OCI-LY3 (cell line): ENCODE results near the gene SUPT3H.

Experiments
- H2AFZ ChIP-seq: fragments of 200-600, 300-600 bp; shearing (Covaris generic); 2 replicates; pipeline ENCODE4 v1.6.0; 2014; ENCODE audit warnings: antibody characterized with exemption, low read depth, low read length
- H3K27ac ChIP-seq: fragments of 200-600, 300-600 bp; sonication (generic); 2 replicates; pipeline ENCODE4 v1.5.1; 2014; ENCODE audit warnings: mild to moderate bottlenecking, low read length, moderate library complexity, mixed read lengths
- H3K27me3 ChIP-seq: fragments of 200-600, 300-600 bp; sonication (generic); 2 replicates; pipeline ENCODE4 v1.6.1; 2014; ENCODE audit warnings: low read depth, low read length, mixed read lengths
- H3K36me3 ChIP-seq: fragments of 200-600, 300-600 bp; sonication (generic); replicated peaks from 2 replicates; pipeline ENCODE3; 2014; ENCODE audit warnings: low read depth, low read length, mixed read lengths
- H3K4me1 ChIP-seq: fragments of 300-600, 200-600 bp; sonication (generic); 2 replicates; pipeline ENCODE4 v1.6.1; 2014; ENCODE audit warnings: low read length, mixed read lengths
- H3K4me2 ChIP-seq: fragments of 200-600, 300-600 bp; sonication (generic); 2 replicates; pipeline ENCODE4 v1.6.1; 2014; ENCODE audit warnings: low read length, mixed read lengths
- H3K4me3 ChIP-seq: fragments of 300-600, 200-600 bp; sonication (generic); 2 replicates; pipeline ENCODE4 v1.5.1; 2014; ENCODE audit warnings: antibody characterized with exemption, mild to moderate bottlenecking, low read length, moderate library complexity
- H3K79me2 ChIP-seq: fragments of 300-600, 200-600 bp; shearing (Covaris generic); 2 replicates; pipeline ENCODE4 v1.6.1; 2014; ENCODE audit warnings: mild to moderate bottlenecking, low read length, mixed read lengths
- H3K9ac ChIP-seq: fragments of 300-600, 200-600 bp; shearing (Covaris generic); 2 replicates; pipeline ENCODE4 v1.6.0; 2014; ENCODE audit warnings: mild to moderate bottlenecking, low read length, moderate library complexity
- H3K9me3 ChIP-seq: fragments of 200-600, 300-600 bp; shearing (Covaris generic); 2 replicates; pipeline ENCODE4 v1.6.1; 2014; ENCODE audit warnings: low read length, mixed read lengths; ENCODE audit not compliant: insufficient read depth
- H4K20me1 ChIP-seq: fragments of 200-600, 300-600 bp; sonication (generic); 2 replicates; pipeline ENCODE4 v1.6.1; 2016; ENCODE audit warnings: low read length, mixed read lengths; ENCODE audit not compliant: insufficient read depth
- EZH2phosphoT487 ChIP-seq: fragments of 200-600 bp; shearing (Covaris generic); IDR thresholded peaks from 2 replicates; pipeline ENCODE4 v1.6.1; 2018; ENCODE audit warnings: antibody characterized with exemption, mixed run types, low read depth
- TF ChIP-seq, protein P1 (sequence below): fragments of 200-600, 300-600 bp; sonication (generic); IDR thresholded peaks from 2 replicates; pipeline ENCODE4 v1.5.1; 2014; ENCODE audit warnings: antibody characterized with exemption, low read length, low read depth

The SUPT3H gene

DNA sequence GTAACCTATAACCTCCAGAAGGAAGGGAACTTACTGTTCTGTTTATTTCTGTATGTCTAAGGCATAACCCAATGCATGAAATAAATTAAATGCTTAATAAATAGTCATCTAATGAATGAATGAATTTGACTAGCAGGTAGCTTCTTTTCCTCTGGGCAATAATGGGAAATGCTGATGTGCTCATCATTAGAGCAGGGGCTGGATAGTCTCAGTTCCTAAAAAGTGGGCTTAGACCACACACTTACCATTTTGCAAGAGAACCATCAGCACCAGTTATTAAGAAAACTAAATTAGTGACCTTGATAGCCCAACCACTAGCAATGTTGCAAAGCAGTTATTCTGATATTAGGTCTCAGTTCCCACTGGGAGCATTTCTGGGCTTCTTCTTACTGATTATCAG lies 540.5 kb downstream of the SUPT3H start:
- H3K4me2 ChIP-seq: no peak overlapping the region
- H3K4me1 ChIP-seq: peaks cover 9% of the 10 kb centered on the region; the same call in 1 of the 2 replicates
- no peaks in the 10 kb centered on the region for H4K20me1 ChIP-seq
- no peak overlapping the region for H3K9ac ChIP-seq
- H3K27ac ChIP-seq: no peak overlapping the region
- no peak overlapping the region for H2AFZ ChIP-seq
- TF ChIP-seq EZH2phosphoT487: no peak
- TF ChIP-seq, protein P1, sequence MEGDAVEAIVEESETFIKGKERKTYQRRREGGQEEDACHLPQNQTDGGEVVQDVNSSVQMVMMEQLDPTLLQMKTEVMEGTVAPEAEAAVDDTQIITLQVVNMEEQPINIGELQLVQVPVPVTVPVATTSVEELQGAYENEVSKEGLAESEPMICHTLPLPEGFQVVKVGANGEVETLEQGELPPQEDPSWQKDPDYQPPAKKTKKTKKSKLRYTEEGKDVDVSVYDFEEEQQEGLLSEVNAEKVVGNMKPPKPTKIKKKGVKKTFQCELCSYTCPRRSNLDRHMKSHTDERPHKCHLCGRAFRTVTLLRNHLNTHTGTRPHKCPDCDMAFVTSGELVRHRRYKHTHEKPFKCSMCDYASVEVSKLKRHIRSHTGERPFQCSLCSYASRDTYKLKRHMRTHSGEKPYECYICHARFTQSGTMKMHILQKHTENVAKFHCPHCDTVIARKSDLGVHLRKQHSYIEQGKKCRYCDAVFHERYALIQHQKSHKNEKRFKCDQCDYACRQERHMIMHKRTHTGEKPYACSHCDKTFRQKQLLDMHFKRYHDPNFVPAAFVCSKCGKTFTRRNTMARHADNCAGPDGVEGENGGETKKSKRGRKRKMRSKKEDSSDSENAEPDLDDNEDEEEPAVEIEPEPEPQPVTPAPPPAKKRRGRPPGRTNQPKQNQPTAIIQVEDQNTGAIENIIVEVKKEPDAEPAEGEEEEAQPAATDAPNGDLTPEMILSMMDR: no peak
- H3K27me3 ChIP-seq: no peaks in the 10 kb centered on the region
- H3K36me3 ChIP-seq: no peaks in the 10 kb centered on the region
- H3K9me3 ChIP-seq: no peaks in the 10 kb centered on the region
- no peaks in the 10 kb centered on the region for H3K79me2 ChIP-seq
- H3K4me3 ChIP-seq: no peak overlapping the region

DNA sequence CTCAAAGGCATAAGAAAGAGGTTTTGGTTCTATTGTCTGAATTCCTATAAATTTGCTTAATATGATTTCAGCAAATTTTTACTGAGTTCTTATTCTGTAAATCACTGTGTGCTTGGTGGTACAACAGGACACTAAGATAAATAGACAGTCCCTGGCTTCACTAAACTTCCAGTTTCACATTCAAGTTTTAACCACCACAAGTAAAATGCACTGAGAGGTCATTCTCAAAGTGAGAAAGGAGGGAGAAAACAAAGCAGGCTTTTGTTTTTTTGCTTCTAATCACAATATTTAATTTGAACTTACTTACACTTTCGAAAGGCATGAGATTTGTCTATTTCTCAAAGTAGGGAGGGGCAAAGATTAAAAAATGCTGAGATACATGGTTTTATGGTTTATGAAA lies 544.5 kb downstream of the SUPT3H start:
- H3K79me2 ChIP-seq: no peaks in the 10 kb centered on the region
- H3K9me3 ChIP-seq: no peaks in the 10 kb centered on the region
- TF ChIP-seq, protein P1: no peak
- TF ChIP-seq EZH2phosphoT487: no peak
- H3K36me3 ChIP-seq: no peaks in the 10 kb centered on the region
- H3K27me3 ChIP-seq: no peaks in the 10 kb centered on the region
- H3K9ac ChIP-seq: no peak overlapping the region
- no peak overlapping the region for H3K27ac ChIP-seq
- peaks cover 18% of the 10 kb centered on the region for H3K4me1 ChIP-seq
- H3K4me2 ChIP-seq: no peak overlapping the region
- no peak overlapping the region for H2AFZ ChIP-seq
- no peaks in the 10 kb centered on the region for H4K20me1 ChIP-seq
- no peak overlapping the region for H3K4me3 ChIP-seq

DNA sequence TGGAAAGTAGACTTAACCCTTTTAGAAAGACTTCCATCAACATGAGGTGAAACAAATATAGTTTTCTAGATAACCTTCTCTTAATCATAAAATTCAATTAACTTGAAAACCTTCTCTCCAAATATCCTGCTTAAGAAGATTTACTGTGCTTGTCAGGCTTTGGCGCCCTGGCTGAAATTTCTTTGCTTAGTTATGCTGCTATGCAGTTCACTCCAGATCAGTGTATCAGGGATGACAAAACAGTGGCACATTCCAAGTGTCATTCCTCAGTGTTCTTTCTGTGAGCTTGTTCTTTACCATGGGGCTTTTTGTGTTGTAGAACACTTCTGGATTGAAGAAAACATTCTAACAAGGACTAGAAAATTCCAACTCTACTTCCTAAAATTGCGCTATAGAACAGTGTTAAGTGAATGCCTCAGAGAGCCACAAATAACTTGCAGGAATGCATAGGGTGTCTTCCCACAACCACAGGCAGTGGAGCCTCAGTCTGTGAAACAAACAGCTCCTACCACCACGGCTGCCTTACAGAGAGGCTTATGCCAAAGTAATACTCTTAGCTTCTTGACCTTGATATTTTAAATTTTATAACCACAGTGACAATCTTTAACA lies 546.6 kb downstream of the SUPT3H start:
- H3K27ac ChIP-seq: no peak overlapping the region
- H3K4me1 ChIP-seq: peaks cover 15% of the 10 kb centered on the region
- H2AFZ ChIP-seq: no peak overlapping the region
- H3K36me3 ChIP-seq: no peaks in the 10 kb centered on the region
- TF ChIP-seq, protein P1: no peak
- H3K27me3 ChIP-seq: no peaks in the 10 kb centered on the region
- no peaks in the 10 kb centered on the region for H3K9me3 ChIP-seq
- no peak overlapping the region for H3K4me2 ChIP-seq
- no peak overlapping the region for H3K4me3 ChIP-seq
- H3K79me2 ChIP-seq: no peaks in the 10 kb centered on the region
- H3K9ac ChIP-seq: no peak overlapping the region
- no peaks in the 10 kb centered on the region for H4K20me1 ChIP-seq

DNA sequence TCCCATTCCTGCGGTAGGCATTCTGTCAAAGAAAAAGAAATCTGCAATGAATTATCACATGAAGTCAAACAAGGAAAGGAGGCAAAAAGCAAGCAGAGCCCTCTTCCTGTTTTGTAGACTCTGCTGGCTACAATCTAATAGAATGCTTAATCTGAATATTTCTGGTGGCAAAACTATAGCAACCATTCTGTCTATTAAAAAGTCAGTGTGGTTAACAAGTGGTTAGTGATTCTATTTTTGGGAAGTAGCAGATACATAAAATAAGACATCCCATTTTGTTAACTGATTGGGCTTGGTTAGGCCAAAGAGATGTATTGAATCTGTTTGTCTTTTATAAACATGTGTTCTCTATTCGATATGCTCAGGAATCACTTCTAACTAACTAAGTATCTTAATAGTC lies 547.9 kb downstream of the SUPT3H start:
- Histone ChIP-seq H3K9me3 (no peaks in the 10 kb centered on the region), H3K36me3 (no peaks in the 10 kb centered on the region), H3K4me1 (peaks cover 15% of the 10 kb centered on the region), H2AFZ (no peak overlapping the region), H3K27me3 (no peaks in the 10 kb centered on the region), H4K20me1 (no peaks in the 10 kb centered on the region), H3K4me3 (no peak overlapping the region), H3K27ac (no peak overlapping the region), H3K4me2 (no peak overlapping the region), H3K9ac (no peak overlapping the region), H3K79me2 (no peaks in the 10 kb centered on the region)
- TF ChIP-seq EZH2phosphoT487: no peak
- TF ChIP-seq, protein P1: no peak
